Transverse colon (tissue), 4 donors: ENCODE measurements around the gene KIAA0753. TPM values are rescaled to one million over a fixed set of nuclear protein-coding genes. Genes with fewer than 3 reads are reported as not detected.

Source experiments
- DNase-seq: peaks from one replicate; pipeline ENCODE4 v3.0.0-alpha.2; 2019
- H3K27ac ChIP-seq, 4 donors: fragments of 200-600 bp; sonication (generic); 2 replicates each; pipeline ENCODE4 v1.5.1; 2016 to 2018; ENCODE audit warnings: inconsistent platforms in 4 of 4
- H3K27me3 ChIP-seq: fragments of 200-600 bp; sonication (generic); 2 replicates; pipeline ENCODE4 v1.5.1; 2017; ENCODE audit warnings: inconsistent platforms
- H3K36me3 ChIP-seq, 4 donors: fragments of 200-600 bp; sonication (generic); 2 replicates each; pipeline ENCODE4 v1.5.1; 2017 to 2019; ENCODE audit warnings: inconsistent platforms in 4 of 4
- H3K4me1 ChIP-seq, 4 donors: fragments of 200-600 bp; sonication (generic); 2 replicates each; pipeline ENCODE4 v1.5.1; 2017 to 2020; ENCODE audit warnings: inconsistent platforms in 4 of 4
- H3K4me3 ChIP-seq, 4 donors: fragments of 200-600 bp; sonication (generic); 1 replicate in 1 of 4; 2 replicates in 3 of 4; pipeline versions ENCODE4 v1.5.1 to v1.6.1; 2017 to 2019; ENCODE audit warnings: inconsistent platforms in 4 of 4
- H3K9me3 ChIP-seq, 2 donors: fragments of 200-600 bp; sonication (generic); 2 replicates each; pipeline ENCODE4 v1.5.1; 2017 to 2019; ENCODE audit warnings: inconsistent platforms in 2 of 2
- CTCF ChIP-seq, 5 experiments: fragments of 200-600 bp in 3 of 5; fragments of 450-650 bp in 2 of 5; sonication (generic) in 3 of 5; IDR thresholded peaks; 1 replicate in 2 of 5; 2 replicates in 3 of 5; pipeline ENCODE4 v1.5.1; 2016 to 2017; ENCODE audit warnings: antibody characterized with exemption in 5 of 5, inconsistent platforms in 3 of 5, mild to moderate bottlenecking in 2 of 5, moderate library complexity in 1 of 5
- EP300 ChIP-seq: sonication (generic); formaldehyde crosslinking; IDR thresholded peaks from one replicate; pipeline ENCODE4 v1.6.1; 2017; ENCODE audit warnings: antibody characterized with exemption, low read depth
- POLR2A ChIP-seq: fragments of 450-650 bp; IDR thresholded peaks from one replicate; pipeline ENCODE4 v1.6.1; 2016; ENCODE audit warnings: antibody characterized with exemption, mild to moderate bottlenecking, moderate library complexity
- POLR2AphosphoS5 ChIP-seq, 3 donors: sonication (generic); formaldehyde crosslinking; IDR thresholded peaks; one replicate each; pipeline ENCODE4 v1.6.1; 2016; ENCODE audit warnings: antibody characterized with exemption in 3 of 3
- WGBS, 2 donors: methylation state at CpG; one replicate each; pipeline ENCODE4 v1.1.5; 2018; ENCODE audit warnings: low coverage in 1 of 2; 5-methylcytosine and 5-hydroxymethylcytosine counted together
- in situ Hi-C, 4 donors: fragments of 200-750 bp; cut with MboI; loops; one replicate each; pipeline versions ENCODE4 v1.15.0 to v1.15.1; 2017; ENCODE audit warnings: low sequenced_read_pairs in 3 of 4, low pct_ligation_motif_present in 1 of 4, low pct_unique_long_range_greater_than_20kb in 1 of 4
- intact Hi-C: fragments of 100-400 bp; cut with DNase I; formaldehyde crosslinking; loops from one replicate; pipeline ENCODE4 v1.15.1; 2023; ENCODE audit warnings: low total_unique reads
- total RNA-seq, 4 donors: library from RNA; depleted of rRNA; stranded (reverse); fragments of >200 nt; gene quantifications; one replicate each; pipeline ENCODE4 v1.1.0, GENCODE V29; 2016

The KIAA0753 gene
- total RNA-seq, 4 donors from 2014 or later, result 9.8 to 41.1 (median 16.9) TPM

- TF ChIP-seq EP300, result no peak
- TF ChIP-seq POLR2AphosphoS5 (IDR thresholded peaks at IDR 0.05), result no peak
- TF ChIP-seq POLR2A, result no peak
- no peak for TF ChIP-seq CTCF (IDR thresholded peaks at IDR 0.05)
- in situ Hi-C loops, result loop anchor here in 2 of 4 donors (10.0 to 25.0 kb wide), 3 partner anchors 175 to 343 kb away; partner anchors contain the start of genes BCL6B (in 1 of the 2) and RNASEK (in 1 of the 2)
- Histone ChIP-seq H3K4me1 (peaks cover 0 to 4% (median 2%) of the 10 kb centered on the region in 4 donors), H3K27me3 (peaks cover 18% of the 10 kb centered on the region), H3K36me3 (no peaks in the 10 kb centered on the region), H3K4me3 (no peak overlapping the region), H3K9me3 (no peaks in the 10 kb centered on the region), H3K27ac (no peak overlapping the region)
- 67 to 77% methylated on average over 5 to 10 of the region's 10 CpGs for WGBS, 2 donors
- intact Hi-C loops, result loop anchor here (10.0 kb wide), 1 partner anchor 175 kb away; no protein-coding TSS in a partner anchor
- DNase-seq, result no peak
Measured at GRCh38 chr17:6669479-6670212, 29.1 kb upstream of the KIAA0753 start.

DNA sequence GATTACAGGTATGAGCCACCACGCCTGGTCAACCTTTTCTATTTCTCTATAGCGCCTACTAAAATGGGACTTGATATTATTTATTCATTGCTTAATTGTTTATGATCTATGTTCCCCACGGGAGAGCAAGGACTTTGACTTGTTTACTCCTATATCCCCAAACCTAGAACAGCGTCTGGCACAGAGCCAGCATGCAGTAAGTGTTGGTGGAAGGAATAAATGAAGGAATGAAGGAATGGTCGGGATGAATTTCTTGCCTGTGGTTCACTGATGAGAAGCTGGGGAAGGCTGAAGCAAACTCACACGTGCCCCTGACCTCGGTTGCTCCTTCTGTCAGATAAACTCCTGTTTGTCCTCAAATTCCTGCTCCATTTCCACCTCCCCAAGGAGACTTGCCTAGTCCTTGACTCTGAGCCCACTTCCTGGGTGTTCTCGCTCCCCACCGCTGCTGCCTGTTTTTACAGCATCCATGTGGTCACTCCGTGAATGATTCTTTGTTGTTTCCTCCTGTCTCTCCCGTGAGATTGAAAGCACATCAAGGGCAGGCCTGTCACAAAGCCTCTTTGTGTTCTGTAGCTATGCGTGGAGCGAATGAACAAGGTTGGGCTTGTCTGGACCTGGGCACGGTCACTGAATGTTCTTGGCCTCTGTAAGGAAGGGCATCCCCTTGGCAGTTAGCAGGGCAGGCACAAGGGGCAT lies 28.4 kb upstream of the KIAA0753 start:
- intact Hi-C loops (loop anchor here (10.0 kb wide), 1 partner anchor 176 kb away; no protein-coding TSS in a partner anchor), in situ Hi-C loops (loop anchor here in 2 of 4 donors (10.0 to 25.0 kb wide), 3 partner anchors 176 to 343 kb away; partner anchors contain the start of genes BCL6B (in 1 of the 2) and RNASEK (in 1 of the 2))
- Histone ChIP-seq H3K27me3 (peaks cover 18% of the 10 kb centered on the region), H3K9me3 (no peaks in the 10 kb centered on the region), H3K36me3 (no peaks in the 10 kb centered on the region), H3K4me3 (no peak overlapping the region), H3K4me1 (peaks cover 0 to 4% (median 2%) of the 10 kb centered on the region in 4 donors), H3K27ac (no peak overlapping the region)
- no peak for TF ChIP-seq POLR2AphosphoS5 (IDR thresholded peaks at IDR 0.05)
- no peak for TF ChIP-seq CTCF (IDR thresholded peaks at IDR 0.05)
- TF ChIP-seq EP300, result no peak
- no peak for TF ChIP-seq POLR2A
- 58% methylated on average over 11 to 14 of the region's 14 CpGs for WGBS, 2 donors
- no peak for DNase-seq

GRCh38 chr17:6668219-6668618 lies 27.7 kb upstream of the KIAA0753 start:
- WGBS, 2 donors, result 58 to 88% methylated on average over 3 to 17 of the region's 17 CpGs
- intact Hi-C loops (loop anchor here (10.0 kb wide), 1 partner anchor 177 kb away; no protein-coding TSS in a partner anchor), in situ Hi-C loops (loop anchor here in 2 of 4 donors (10.0 to 25.0 kb wide), 3 partner anchors 177 to 344 kb away; partner anchors contain the start of genes BCL6B (in 1 of the 2) and RNASEK (in 1 of the 2))

More at GRCh38 chr17:6668219-6668618, 27.7 kb upstream of the KIAA0753 start:
- H3K36me3 ChIP-seq, result no peaks in the 10 kb centered on the region
- peaks cover 0 to 4% (median 2%) of the 10 kb centered on the region in 4 donors for H3K4me1 ChIP-seq
- DNase-seq, result no peak
- no peak for TF ChIP-seq EP300
- TF ChIP-seq CTCF (IDR thresholded peaks at IDR 0.05), result no peak
- no peak for TF ChIP-seq POLR2AphosphoS5 (IDR thresholded peaks at IDR 0.05)
- TF ChIP-seq POLR2A, result no peak
- H3K27ac ChIP-seq, result no peak overlapping the region
- peaks cover 18% of the 10 kb centered on the region for H3K27me3 ChIP-seq
- H3K4me3 ChIP-seq, result no peak overlapping the region
- no peaks in the 10 kb centered on the region for H3K9me3 ChIP-seq
